Fibroblast of gingiva (primary cell): ENCODE measurements around the gene KIRREL1.

Experiments used
- DNase-seq: peaks from one replicate; pipeline ENCODE4 v3.0.0-alpha.2; 2011; ENCODE audit warnings: low read depth

The KIRREL1 gene

GRCh38 chr1:158146739-158147138, 153.3 kb downstream of the KIRREL1 start:
- no peak for DNase-seq

- DNase-seq = no peak
Measured at GRCh38 chr1:158147401-158147800, 154.0 kb downstream of the KIRREL1 start.

- DNase-seq = no peak
Measured at GRCh38 chr1:158147869-158148268, 154.4 kb downstream of the KIRREL1 start.

GRCh38 chr1:158148468-158148867, 155.0 kb downstream of the KIRREL1 start:
- no peak for DNase-seq

- no peak for DNase-seq
Measured at GRCh38 chr1:158149175-158149574, 155.7 kb downstream of the KIRREL1 start.
